Activated naive CD8-positive, alpha-beta T cell treated with anti-CD3 and anti-CD28 coated beads, Interleukin-2, amount 50 U/mL, for 24 hours (primary cell): ENCODE results near the gene SYNJ2.

Source experiments
- ATAC-seq: fragments of 150-1000 bp; cut with Tn5 transposase; one replicate; pipeline ENCODE4 v1.10.0; 2021
- DNase-seq: peaks from one replicate; pipeline ENCODE4 v3.0.0; 2021
- H3K27ac Mint-ChIP-seq: one replicate; pipeline ENCODE4 v1.8.0; 2021; ENCODE audit warnings: mild to moderate bottlenecking, mixed read lengths
- H3K27me3 Mint-ChIP-seq: one replicate; pipeline ENCODE4 v1.8.0; 2021; ENCODE audit warnings: mixed read lengths
- H3K36me3 Mint-ChIP-seq: one replicate; pipeline ENCODE4 v1.8.0; 2021; ENCODE audit warnings: low read depth, mixed read lengths
- H3K4me1 Mint-ChIP-seq: one replicate; pipeline ENCODE4 v1.8.0; 2021; ENCODE audit warnings: mixed read lengths
- H3K4me3 Mint-ChIP-seq: one replicate; pipeline ENCODE4 v1.8.0; 2021; ENCODE audit warnings: mild to moderate bottlenecking, moderate library complexity, mixed read lengths
- H3K9me3 Mint-ChIP-seq: one replicate; pipeline ENCODE4 v1.8.0; 2021; ENCODE audit warnings: mixed read lengths

SYNJ2 gene

DNA sequence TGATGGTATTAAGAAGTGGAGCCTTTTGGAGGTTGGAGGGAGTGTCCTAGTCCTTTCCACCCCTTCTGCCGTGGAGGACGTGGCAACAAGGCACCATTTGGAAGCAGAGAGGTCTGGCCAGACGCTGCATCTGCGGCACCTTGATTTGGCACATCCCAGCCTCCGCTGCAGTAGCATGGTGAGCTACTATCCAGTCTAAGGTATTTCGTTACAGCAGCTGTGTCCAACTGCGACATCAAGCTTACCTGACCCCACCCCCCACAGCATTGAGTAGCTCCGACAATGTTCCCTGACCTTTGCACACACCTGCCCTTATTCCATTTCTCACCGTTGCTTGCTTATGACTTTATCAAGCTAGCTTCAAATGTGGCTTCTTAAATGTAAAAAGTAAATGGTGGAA, 29.8 kb upstream of the SYNJ2 start:
- Mint-ChIP-seq H3K4me3 (no peak overlapping the region), H3K4me1 (peaks cover 6% of the 10 kb centered on the region), H3K27me3 (peaks cover 3% of the 10 kb centered on the region), H3K27ac (no peak overlapping the region), H3K36me3 (peaks cover 7% of the 10 kb centered on the region), H3K9me3 (peaks cover 23% of the 10 kb centered on the region)
- DNase-seq, result no peak
- ATAC-seq, result no peak

DNA sequence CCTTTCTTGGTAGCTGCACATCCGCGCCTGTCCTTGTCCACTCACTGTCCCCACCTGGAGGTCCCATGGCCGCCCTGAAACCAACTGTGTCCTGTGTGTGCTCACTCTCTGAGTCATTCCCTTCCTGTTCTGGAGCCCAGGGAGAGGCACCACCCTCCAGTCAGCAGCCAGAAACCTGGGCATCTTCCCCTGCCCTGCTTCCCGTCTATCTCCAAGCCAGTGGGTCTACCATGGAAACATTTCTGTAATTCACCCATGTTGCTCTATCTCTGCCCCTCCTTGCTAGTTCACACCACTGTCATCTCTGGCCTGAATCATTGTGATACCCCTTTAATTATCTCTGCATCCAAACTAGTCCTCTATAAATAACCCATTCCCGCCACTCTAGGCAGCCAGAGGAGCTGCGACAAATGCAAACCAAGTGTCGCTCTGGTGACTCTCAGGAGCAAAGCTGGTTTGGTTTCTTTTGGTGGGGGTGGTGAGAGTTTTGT, 28.8 kb upstream of the SYNJ2 start:
- Mint-ChIP-seq H3K27me3 (peaks cover 7% of the 10 kb centered on the region), H3K27ac (peak overlapping the region; percentile 33), H3K9me3 (peaks cover 27% of the 10 kb centered on the region), H3K4me1 (peaks cover 3% of the 10 kb centered on the region), H3K36me3 (no peaks in the 10 kb centered on the region), H3K4me3 (no peak overlapping the region)
- ATAC-seq (no peak), DNase-seq (no peak)

DNA sequence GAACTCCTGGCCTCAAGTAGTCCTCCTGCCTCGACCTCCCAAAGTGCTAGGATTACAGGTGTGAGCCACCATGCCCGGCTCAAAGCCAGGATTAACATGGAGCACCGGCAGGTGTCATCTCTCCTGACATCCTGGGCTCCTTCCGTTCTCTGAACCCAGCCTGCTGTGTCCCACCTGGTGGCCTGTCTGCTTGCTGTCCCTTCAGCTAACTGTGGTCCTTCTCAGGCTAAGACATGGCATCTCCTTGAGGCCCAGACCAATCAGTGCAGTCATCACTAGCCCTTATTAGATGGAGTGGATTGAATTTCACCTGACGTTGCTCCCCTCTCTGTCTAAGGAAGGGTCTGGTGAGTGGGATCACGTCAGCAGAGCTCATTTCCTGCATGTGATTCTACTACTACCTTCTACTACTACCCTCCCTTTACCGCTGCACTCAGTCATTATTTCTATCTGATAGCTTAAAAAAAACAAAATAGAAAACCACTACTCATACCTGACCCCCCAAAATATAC, 28.0 kb upstream of the SYNJ2 start:
- Mint-ChIP-seq H3K9me3 (peaks cover 30% of the 10 kb centered on the region), H3K27me3 (peaks cover 8% of the 10 kb centered on the region)
- no peak for DNase-seq

DNA sequence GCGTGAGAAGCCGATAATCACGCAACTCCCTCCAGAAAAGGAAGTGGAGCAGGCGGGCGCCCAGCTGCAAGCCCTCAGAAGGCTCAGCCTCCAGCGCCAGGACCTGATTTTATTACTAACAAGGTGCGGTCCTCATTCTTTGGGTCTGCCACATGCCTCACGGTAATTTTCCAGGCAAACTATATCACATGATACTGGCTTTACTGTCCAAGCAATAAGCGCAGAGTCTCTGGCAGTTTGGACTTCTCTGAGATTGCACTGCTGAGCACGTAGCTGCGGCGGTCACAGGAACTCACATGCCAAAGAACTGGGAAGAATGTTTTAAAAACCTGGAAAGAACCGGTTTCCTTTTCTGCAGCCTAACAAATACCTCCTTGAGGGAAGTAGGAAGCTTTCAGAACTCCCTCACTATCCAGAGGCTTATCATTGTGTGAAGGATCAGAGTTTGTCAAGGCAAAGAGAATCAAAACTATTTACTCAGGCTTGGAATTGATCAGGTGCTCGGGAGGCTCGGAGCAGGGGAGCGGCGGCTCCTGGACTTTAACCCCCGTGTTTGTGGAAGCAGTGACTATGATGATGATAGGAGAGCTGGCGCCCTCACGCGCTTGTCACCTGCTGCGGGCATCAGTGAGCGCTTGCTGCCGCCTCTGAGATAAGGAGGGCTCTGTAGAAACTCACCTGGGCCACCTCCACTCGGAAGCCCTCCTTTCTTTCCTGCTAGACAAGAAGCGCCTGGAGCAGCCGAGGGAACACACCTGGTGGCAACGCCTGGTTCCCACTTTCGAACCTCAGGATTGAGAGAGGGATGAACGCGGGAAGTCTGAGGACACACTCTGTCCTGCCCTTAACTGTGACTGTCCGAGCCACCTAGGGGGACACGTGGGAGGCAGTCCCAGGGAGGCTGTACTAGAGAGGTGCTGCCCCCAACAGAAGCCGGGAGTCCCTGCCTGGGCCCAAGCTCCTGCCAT, 27.2 kb upstream of the SYNJ2 start:
- peaks cover 3% of the 10 kb centered on the region for H3K4me1 Mint-ChIP-seq
- ATAC-seq (no peak), DNase-seq (no peak)
- H3K27me3 Mint-ChIP-seq, result peaks cover 8% of the 10 kb centered on the region
- H3K27ac Mint-ChIP-seq, result no peak overlapping the region
- H3K4me3 Mint-ChIP-seq, result no peak overlapping the region
- H3K36me3 Mint-ChIP-seq, result peaks cover 3% of the 10 kb centered on the region
- peaks cover 30% of the 10 kb centered on the region for H3K9me3 Mint-ChIP-seq

More for the DNA sequence above, 28.0 kb upstream of the SYNJ2 start:
- no peak overlapping the region for H3K27ac Mint-ChIP-seq
- H3K36me3 Mint-ChIP-seq, result peaks cover 1% of the 10 kb centered on the region
- peaks cover 3% of the 10 kb centered on the region for H3K4me1 Mint-ChIP-seq
- no peak for ATAC-seq
- no peak overlapping the region for H3K4me3 Mint-ChIP-seq

DNA sequence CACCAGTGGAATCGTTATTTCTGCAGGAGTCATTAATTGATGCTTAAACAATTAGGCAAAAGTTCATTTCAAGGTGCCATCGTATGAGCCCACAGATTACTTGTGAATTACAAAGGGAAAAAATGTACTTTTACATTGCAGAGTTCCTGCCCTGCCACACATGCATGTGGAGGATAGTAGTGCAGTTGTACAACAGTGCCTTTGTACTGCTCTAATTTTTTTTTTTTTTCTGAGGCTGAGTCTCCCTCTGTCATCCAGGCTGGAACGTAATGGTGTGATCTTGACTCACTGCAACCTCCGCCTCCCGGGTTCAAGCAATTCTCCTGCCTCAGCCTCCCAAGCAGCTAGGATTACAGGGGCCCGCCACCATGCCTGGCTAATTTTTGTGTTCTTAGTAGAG, 26.0 kb upstream of the SYNJ2 start:
- Mint-ChIP-seq H3K9me3 (peaks cover 29% of the 10 kb centered on the region), H3K4me1 (peaks cover 3% of the 10 kb centered on the region), H3K27ac (no peak overlapping the region), H3K4me3 (no peak overlapping the region), H3K36me3 (peaks cover 5% of the 10 kb centered on the region), H3K27me3 (peaks cover 8% of the 10 kb centered on the region)
- no peak for DNase-seq
- ATAC-seq, result no peak

DNA sequence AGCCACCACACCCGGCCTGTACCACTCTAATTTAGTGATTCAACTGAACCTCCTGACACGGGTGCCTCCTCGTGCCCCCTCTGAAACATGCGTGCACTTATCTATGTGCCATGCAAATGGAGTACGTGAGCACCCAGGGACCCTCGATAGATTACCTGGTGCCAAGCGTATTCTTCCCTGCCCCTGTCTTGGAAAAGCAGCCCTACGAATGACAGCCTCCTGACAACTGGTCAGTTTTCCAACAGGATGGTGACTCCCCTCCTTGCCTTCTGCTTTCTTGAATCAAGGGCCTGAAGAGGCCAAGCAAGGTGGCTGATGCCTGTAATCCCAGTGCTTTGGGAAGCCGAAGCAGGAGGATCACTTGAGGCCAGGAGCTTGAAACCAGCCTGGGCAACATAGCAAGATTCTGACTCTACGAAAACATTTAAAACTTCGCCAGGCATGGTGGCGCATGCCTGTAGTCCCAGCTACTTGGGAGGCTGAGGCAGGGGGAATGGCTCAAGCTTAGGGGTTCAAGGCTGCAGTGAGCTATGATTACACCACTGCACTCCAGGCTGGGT, 25.4 kb upstream of the SYNJ2 start:
- Mint-ChIP-seq H3K27me3 (peaks cover 6% of the 10 kb centered on the region), H3K9me3 (peaks cover 24% of the 10 kb centered on the region), H3K4me1 (peaks cover 6% of the 10 kb centered on the region), H3K36me3 (peaks cover 5% of the 10 kb centered on the region), H3K27ac (no peak overlapping the region), H3K4me3 (no peak overlapping the region)
- DNase-seq, result no peak
- ATAC-seq, result no peak

DNA sequence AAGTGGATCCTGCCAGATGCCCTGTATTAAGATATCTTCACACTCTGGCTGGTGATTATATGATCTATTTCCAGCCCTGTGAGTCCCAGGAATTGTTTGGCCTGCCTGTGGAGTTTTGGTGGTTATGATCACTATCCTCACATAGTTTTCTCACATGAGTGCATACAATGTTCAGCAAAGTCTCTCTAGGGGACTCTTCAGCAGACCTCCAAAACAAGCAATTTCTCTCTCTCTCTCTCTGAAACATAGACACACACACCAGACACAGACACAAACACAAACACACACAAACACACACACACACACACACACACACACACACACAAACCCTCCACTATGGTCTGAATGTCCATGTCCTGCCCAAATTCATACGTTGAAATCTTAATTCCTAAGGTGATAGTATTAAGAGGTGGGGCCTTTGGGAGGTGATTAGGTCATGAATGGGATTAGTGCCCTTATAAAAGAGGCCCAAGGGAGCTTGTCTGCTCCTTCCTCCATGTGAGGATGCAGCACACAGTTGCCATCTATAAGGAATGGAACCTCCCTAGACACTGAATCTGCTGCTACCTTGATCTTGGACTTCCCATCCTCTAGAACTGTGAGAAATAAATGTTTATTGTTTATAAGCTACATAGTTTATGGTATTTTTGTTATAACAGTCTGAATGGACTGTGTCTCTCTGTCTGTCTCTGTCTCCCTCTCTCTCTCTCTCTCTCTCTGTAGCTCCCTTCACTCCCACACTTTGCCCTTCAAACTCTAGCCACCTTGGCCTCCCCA, 22.0 kb upstream of the SYNJ2 start:
- H3K36me3 Mint-ChIP-seq, result peaks cover 12% of the 10 kb centered on the region
- peaks cover 6% of the 10 kb centered on the region for H3K27me3 Mint-ChIP-seq
- DNase-seq (no peak), ATAC-seq (no peak)
- H3K27ac Mint-ChIP-seq, result no peak overlapping the region
- peaks cover 29% of the 10 kb centered on the region for H3K4me1 Mint-ChIP-seq
- peaks cover 24% of the 10 kb centered on the region for H3K9me3 Mint-ChIP-seq
- H3K4me3 Mint-ChIP-seq, result no peak overlapping the region

DNA sequence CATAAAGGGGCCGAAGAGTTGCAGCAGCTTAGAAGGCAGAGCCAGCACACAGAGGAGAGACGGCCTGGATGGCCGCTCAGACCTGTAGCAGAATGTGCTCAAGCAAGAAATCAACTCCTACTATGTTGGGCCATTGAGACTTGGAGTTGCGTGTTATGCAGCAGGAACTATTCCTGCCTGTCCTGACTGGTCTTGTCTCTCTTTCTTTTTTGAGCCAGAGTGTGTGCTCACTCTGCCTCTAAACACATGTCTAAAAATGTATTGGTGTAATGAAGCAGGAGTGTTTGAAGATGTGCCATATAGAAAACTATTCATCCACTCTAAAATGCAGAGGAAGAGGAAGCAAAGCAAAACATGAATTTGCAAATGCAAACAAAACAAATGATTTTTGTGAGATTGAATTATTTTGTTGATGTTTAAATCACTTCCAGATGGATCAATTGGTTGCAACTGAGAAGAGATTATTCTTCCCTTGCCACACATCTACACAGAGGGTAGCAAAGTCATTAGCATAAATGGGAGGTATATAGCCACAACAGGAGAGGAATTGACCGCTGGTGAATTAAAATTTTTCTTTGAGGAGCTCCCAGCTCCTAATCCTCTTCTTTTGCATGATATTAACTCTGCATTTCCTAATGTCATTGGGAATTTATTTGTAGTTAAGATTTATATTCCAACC, 20.4 kb upstream of the SYNJ2 start:
- Mint-ChIP-seq H3K9me3 (peaks cover 24% of the 10 kb centered on the region), H3K4me1 (peaks cover 29% of the 10 kb centered on the region), H3K27me3 (peaks cover 6% of the 10 kb centered on the region), H3K36me3 (peaks cover 12% of the 10 kb centered on the region), H3K27ac (no peak overlapping the region), H3K4me3 (no peak overlapping the region)
- ATAC-seq (no peak), DNase-seq (no peak)

DNA sequence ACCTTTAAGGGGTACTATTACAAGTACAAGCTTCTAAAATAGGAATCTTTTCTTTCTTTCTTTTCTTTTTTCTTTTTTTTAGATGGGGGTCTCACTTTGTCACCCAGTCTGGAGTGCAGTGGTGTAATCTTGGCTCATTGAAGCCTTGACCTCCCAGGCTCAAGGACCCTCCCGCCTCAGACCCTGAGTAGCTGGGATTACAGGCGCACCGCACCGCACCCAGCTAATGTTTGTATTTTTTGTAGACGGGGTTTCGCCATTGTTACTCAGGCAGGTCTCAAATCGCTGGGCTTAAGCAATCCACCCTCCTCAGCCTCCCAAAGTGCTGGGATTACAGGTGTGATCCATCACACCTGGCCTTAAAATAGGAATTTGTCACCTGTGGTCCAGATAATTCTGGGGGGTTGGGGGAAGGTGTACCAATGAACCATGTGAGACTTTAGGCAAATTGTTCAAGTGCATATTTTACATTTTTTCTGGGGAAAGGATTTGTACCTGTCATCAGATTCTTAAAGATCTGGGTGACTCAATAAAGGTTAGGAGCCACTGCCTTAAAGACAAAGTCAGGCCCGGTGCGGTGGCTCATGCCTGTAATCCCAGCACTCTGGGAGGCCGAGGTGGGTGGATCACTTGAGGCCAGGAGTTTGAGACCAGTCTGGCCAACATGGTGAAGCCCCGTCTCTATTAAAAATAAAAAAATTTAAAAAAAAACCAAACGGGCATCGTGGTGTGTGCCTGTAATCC, 19.7 kb upstream of the SYNJ2 start:
- Mint-ChIP-seq H3K9me3 (peaks cover 24% of the 10 kb centered on the region), H3K36me3 (peaks cover 12% of the 10 kb centered on the region), H3K4me1 (peaks cover 29% of the 10 kb centered on the region), H3K27ac (peak overlapping the region; percentile 93), H3K27me3 (peaks cover 6% of the 10 kb centered on the region), H3K4me3 (peak overlapping the region; percentile 67)
- DNase-seq (no peak), ATAC-seq (no peak)

DNA sequence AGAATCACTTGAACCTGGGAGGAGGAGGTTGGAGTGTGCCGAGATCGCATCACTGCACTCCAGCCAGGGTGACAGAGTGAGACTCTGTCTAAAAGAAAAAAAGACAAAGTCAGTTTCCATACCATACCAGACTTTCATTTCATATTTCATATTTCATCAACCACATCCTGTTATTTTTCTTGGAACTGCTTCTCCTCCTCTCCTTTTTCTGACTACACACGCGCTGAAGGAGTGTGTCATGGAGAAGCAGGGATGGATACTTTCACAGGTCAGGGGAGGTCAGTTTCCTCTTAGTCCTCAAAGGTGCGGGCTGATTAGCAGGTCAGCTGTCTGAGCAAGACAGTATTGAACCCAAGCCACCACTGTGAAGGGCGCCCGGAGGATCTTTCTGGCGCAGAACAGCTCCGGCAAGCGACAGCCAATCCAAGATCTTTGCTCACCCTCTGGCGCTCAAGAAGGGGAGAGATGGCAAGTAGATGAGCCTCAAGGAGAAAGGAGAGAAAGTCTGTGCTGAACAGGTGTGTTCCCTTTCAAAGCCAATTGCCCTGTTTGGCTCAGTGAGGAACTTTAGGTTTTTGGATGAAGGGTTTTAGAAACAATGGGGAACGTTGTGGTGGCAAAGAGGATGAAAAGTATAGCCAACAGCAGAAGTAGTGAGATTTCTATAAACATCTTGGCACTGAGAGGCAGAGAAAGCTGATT, 18.9 kb upstream of the SYNJ2 start:
- peaks cover 3% of the 10 kb centered on the region for H3K27me3 Mint-ChIP-seq
- peak overlapping the region; percentile 93 for H3K27ac Mint-ChIP-seq
- peaks cover 22% of the 10 kb centered on the region for H3K9me3 Mint-ChIP-seq
- H3K4me3 Mint-ChIP-seq, result peak overlapping the region; percentile 67
- DNase-seq, result no peak
- peaks cover 29% of the 10 kb centered on the region for H3K4me1 Mint-ChIP-seq
- peaks cover 12% of the 10 kb centered on the region for H3K36me3 Mint-ChIP-seq
- peak; percentile 81 for ATAC-seq

DNA sequence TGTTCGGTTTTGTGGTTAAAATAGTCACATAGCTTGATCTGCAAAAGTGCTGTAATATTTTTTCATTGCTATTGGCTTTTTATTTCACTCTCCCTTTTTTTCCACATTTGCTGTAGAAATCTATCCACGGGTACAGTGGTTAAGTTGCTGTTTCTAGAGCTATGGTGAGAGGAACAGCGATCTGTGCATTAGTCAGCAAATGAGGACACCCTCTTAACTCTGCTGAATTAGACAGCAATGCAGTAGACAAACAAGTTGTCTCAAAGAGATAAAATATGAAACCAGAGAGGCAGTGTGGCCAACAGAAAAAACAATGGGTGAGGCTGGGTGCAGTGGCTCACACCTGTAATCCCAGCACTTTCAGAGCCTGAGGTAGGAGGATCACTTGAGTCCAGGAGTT, 17.6 kb upstream of the SYNJ2 start:
- Mint-ChIP-seq H3K27me3 (no peaks in the 10 kb centered on the region), H3K27ac (peak overlapping the region; percentile 26), H3K4me3 (no peak overlapping the region), H3K36me3 (peaks cover 9% of the 10 kb centered on the region), H3K9me3 (peaks cover 11% of the 10 kb centered on the region), H3K4me1 (peaks cover 32% of the 10 kb centered on the region)
- ATAC-seq, result no peak
- DNase-seq, result no peak

DNA sequence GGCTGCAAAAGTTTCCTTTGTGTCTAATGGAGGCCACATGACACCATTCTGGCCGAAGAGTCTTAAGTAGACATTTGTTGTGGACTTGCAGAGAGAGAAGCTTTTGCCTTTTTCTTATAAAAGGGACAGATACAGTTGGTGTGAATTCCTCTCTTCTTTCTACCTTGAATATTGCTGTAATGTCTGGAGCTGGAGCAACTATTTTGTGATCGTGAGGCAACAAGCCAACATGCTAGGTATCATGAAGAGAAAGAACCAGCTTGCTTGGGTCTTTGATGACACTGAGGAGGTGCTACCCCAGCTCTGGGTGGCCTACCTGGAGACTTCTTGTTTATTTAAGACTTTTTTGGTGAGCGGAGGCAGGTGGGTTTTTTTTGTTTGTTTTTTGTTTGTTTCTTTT, 16.3 kb upstream of the SYNJ2 start:
- Mint-ChIP-seq H3K27me3 (peaks cover under 1% of the 10 kb centered on the region), H3K4me3 (no peak overlapping the region), H3K9me3 (no peaks in the 10 kb centered on the region), H3K36me3 (peaks cover 7% of the 10 kb centered on the region), H3K4me1 (peaks cover 33% of the 10 kb centered on the region), H3K27ac (no peak overlapping the region)
- DNase-seq (no peak), ATAC-seq (no peak)

DNA sequence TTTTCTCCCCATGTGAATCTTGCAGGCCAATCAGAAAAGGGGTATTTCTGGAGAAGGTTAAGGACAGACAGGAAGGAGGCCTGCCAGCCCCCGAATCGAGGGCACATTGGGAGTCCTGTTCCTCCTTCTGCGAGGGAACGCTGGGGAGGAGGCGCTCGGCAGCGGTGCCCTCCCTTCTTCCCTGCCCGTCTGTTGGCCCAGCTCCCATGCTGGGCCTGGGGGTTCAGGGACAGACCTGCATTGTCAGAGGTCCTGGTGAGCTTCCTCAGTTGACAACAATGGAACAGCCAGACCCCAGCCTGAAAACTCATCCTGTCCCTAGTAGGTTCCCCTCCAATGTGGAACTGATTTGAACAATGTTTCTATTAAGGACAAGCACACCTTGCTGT, 15.1 kb upstream of the SYNJ2 start:
- Mint-ChIP-seq H3K27me3 (peaks cover 5% of the 10 kb centered on the region), H3K9me3 (no peaks in the 10 kb centered on the region), H3K36me3 (peaks cover 7% of the 10 kb centered on the region), H3K4me1 (peaks cover 27% of the 10 kb centered on the region), H3K27ac (no peak overlapping the region), H3K4me3 (no peak overlapping the region)
- ATAC-seq, result no peak
- no peak for DNase-seq
